GM18909 (cell line): ENCODE results near the gene BAIAP2L2.
"Not testable (repeated sequence)": the region's sequence is repeated elsewhere in the genome, so short reads cannot be mapped to it uniquely, and the experiment has no call there.

Source experiments
- ATAC-seq: cut with Tn5 transposase; IDR thresholded peaks from one replicate; pipeline ENCODE4 v1.9.1; 2021; ENCODE audit warnings: mild to moderate bottlenecking; ENCODE audit not compliant: unreplicated experiment, poor library complexity

BAIAP2L2 gene

DNA sequence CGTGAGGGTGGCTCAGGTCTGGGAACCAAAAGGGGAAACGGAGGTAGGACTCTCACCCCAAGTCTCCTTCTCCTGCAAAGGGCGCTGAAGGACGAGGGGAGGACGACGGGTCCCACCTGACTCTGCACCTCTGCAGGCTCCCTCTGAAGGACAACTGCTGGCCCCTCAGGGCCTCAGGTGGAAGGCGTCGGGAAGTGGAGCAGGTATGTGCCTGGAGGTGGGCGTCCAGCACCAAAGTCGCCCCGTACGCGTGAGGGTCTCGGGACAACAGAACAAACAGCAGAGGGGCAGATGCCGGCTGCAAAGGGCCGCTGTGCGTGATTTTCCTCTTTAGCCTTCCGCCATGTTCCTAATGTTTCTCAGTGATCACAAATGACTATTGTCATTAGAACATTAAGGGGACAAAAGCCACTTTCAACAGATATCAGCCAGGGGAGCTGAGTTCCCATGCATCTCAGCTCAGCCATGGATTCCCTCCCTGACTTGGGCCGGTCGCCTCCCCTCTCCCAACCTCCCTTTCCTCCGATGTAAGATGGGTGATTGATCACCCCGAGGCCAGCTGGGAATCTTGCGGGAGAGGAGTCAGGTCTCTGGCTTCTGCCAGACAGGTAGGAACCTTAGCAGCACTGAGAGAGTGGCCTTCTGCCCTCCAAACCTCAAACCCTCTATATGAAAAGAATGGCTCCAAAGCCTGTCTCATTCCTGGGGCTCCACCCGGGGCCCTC is 27.3 kb downstream of the BAIAP2L2 start:
- ATAC-seq = no peak

DNA sequence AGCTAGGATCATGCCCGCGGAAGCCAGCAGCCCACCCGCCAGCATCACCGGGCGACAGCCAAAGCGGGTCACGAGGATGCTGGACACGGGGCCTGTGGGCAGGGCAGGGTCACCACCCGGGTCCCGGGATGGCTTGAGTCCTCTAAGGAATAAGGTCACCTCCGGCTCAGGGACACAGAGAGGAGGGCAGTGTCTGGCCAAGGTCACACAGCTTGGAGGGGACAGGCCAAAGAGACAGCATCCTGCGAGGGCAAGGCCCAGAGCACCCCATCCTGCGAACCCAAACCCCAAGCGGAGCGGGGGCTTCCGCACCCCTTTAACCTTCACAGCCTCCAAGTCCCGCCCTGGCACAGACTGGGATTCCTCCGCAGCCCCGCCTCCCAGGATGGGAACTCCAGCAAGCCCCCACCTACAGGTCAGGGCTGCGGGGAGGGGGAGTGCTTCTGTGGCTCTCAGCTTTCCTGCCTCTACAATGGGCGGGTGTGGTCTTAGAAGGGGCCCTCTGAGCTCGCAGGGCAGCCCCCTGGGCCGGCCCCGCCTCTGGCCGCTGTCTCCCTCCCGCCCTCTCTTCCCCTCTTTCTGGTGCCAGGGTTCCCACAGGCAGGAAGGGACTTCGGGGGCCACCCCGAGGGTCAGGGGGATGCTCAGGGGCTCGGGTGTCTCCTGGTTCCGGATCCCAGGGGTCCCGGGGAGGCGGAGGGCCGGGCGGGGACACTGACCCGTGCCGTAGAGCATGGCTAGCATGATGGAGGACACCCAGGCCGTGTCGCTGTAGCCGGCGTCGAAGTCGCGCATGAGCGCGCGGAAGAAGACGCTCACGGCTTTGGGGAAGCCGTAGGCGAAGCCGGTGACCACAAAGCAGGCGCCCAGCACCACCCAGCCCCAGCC is 28.3 kb downstream of the BAIAP2L2 start:
- no peak for ATAC-seq

DNA sequence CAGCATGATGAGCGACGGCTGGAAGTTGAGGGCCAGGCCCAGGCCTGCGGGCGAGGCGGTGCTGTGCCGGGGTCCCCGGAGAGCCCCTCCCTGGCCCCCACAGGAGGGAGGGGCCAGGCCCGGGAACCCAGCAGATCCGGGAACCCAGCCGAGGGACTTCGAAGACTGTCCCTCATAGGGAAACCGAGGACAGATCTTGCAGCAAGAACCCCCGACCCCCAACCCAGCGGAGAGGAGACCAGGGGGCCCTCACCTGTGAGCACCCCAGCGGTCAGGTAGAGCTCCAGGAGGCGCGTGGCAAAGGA is 28.9 kb downstream of the BAIAP2L2 start:
- no peak for ATAC-seq

DNA sequence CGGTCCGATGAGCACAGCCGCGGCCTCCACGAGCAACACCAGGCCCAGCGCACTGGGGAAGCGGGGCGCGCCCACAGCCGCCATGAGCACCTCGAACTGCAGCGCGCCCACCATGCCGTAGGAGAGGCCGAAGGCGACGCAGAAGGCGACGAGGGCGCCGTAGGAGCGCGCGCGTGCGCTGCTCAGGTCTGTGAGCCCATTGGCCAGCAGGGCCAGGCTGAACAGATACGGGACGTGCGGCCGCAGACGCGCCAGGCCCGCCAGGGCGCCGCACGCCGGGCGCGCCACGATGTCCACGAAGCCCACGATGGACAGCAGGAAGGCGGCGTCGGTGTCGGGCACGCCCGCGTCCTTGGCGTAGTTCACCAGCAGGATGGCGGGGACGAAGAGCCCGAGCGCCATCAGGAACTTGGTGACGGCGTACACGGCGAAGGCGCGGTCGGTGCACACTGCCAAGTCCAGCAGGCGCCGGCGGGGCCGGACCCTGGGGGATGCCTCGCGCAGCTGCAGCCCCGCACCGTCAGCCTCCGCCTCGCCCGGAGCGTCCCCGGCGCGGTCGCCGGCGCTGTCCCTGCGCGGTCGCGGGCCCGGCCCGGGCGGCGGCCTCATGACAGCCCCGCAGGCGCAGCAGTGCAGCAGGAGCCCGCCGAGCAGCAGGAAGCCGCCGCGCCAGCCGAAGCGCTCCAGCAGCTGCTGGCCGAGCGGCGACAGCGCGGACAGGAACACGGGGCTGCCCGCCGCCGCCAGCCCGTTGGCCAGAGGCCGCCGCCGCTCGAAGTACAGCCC is 29.4 kb downstream of the BAIAP2L2 start:
- no peak for ATAC-seq

DNA sequence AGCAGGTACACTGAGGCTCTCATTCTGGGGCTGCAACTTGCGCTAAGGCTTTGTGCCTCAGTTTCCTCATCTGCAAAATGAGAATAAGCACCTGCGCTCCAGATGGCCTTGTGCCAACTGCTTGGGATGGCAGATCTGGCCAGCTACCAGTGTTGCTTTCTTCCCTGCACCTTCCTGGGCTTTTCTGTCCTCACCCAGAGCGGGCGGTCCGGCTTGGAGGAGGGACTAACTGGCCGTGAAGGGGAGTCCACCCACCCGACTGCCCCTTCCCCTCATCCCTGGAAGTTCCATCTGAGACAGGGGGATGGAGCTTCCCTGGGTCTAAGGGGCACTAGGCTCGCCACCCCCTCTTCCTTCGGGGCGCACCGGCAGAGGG is 30.0 kb downstream of the BAIAP2L2 start:
- ATAC-seq = no peak

DNA sequence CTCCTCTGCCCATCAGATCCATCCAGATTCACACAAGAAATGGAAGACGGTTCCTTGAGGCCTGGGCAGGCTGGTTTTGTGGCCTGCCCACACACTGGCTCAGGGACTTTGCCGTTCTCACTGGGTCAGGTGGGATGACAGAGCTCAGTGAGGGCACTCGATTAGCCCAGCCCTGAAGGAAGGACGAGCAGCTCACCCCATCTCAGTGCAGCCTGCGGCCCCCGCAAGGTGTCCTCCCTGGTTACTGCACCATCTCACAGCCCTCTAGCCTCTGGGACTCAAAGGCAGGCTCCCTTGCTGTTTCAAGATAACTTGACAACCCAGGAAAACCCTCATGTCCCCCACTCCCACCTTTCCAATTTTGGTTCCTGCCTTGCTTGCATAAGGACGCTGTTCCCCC is 30.7 kb downstream of the BAIAP2L2 start:
- no peak for ATAC-seq

DNA sequence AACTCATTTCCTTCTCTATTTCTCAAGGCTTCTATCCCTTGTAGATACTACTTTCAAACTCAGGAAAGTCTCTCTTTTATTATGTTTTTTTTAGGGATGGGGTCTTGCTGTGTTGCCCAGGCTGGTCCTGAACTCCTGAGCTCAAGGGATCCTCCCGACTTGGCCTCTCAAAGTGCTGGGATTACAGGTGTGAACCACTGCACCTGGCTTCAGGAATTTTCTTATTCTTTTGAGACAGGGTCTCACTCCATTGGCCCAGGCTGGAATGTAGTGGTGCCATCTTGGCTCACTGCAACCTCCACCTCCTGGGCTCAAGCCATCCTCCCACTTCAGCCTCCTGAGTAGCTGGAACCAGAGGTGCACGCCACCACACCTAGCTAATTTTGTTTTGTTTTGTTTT is 31.3 kb downstream of the BAIAP2L2 start:
- ATAC-seq = not testable (repeated sequence)

DNA sequence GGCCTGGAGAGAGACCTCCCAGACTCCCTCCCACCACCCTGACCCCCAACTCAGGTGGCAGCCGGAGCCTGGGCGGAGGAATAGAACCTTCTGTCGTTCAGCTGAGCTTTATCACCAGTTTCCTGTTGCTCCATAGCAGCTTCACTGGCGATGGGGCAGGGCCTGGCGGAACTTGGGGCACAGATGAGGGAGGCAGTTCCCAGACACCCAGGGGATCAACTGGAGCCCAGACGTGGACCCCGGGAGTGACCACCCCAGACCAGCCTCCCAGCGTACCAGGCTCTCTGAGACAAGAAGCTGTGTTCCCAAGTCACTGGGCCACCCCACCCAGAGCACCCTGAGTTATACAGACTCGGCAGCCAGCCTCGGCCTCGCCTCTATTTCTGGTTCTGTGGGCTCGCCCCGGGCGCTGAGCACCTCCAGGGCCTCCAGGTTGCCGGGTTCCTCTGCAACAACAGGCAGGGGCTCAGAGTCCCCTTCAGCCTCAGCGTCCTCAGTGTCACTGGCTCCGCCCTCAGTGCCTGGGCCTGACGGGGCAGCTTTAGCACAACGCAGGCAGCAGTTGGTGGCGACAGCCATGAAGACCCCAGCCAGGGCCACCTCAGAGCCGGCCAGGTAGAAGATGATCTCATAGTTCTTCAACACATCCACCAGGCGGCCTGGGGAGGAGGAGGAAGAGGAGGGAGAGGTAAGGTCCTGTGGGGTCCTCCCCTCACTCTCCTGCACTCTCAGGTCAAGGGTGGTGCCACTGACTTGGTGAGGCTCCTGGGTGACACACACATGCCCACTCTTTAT is 32.2 kb downstream of the BAIAP2L2 start:
- no peak for ATAC-seq

DNA sequence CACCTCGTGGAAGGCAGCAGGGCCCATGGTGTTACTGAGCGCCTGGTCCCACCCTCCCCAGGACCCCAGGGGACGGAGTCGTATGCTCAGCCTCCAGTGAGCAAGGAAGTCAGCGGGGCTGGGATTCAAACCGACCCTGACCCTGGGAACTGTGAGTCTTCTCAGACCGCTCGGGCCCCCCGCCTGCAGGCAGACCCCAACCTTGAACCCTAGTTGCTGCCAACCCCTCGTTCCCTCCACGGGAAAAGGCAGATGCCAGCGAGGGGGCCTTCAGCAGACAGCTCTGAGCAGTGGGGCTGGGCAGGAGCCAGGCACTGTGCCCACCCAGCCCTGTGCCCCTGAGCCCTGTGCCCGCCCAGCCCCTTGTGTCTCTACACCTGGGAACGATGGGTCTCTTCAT is 32.9 kb downstream of the BAIAP2L2 start:
- no peak for ATAC-seq

DNA sequence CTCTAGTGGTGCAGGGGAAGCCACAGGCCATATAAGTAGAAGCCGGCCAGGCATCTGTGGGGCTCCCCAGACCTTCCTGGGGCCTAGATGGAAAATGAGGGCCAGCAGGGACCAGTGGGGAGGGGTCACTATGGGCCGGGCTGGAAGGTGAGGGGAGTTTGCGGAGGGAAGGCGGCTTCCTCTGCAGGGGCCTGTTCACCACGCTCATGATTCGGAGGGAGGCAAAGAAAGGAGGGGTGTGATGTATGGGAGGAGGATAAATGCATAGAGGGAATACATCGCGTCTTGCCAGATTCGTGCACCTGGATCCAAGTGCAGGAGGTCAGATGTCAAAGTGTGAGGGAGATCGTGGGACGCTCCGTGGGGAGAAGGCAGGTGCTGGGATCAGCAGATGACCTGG is 33.4 kb downstream of the BAIAP2L2 start:
- ATAC-seq = no peak

DNA sequence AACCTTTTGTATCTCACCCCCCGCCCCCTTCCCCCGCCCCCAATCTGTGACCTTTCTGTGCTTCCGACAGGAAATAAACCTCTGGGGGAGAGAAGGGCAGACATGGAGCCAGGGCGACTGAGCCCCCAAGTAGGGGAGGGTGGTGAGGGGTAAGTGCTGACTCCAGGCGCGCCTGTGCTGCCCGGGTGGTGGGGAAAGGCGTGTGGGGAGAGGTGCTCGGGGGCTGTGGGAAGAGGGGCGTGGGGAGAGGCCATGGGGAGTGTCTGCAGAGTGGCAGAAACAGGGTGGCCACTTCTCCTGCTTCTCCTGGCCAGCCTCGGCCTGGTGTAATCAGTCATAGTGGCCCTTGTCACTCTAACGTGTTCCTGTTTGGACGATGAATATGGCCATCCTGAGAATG is 34.5 kb downstream of the BAIAP2L2 start:
- ATAC-seq = no peak

DNA sequence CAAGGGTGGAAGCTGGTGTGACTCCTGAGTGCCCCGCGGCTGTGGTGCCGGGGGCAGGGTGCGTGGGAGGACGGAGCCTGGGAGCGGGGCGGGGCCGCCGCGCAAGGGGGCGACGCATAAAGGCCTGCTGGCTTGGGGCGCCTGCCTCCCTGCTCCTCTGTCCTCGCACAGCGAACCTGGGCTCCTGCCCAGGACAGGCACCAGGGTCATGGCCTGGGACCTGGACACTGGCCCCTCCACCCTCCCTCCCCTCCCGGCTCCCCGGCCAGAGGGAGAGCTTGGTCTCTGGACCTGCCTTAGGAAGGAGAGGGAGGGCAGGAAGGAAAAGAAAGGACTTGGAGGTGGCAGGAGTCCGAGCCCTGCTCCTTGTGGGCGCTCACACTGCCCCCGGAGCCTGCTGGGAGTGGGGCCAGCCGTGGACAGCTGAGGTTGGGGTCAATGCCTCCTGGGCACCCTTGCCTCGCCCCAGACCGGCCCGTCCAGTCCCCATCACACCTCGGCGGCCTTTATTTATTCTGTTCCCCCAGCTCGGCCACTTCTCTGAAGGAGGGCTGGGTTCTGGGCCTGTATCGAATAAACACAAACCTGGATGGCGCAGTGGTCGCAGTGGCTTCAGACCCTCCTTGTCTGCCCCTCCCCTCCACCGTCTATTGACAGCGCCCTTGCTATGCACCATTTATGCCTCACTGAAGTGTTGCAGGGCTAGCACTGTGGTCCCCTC is 35.2 kb downstream of the BAIAP2L2 start:
- no peak for ATAC-seq

DNA sequence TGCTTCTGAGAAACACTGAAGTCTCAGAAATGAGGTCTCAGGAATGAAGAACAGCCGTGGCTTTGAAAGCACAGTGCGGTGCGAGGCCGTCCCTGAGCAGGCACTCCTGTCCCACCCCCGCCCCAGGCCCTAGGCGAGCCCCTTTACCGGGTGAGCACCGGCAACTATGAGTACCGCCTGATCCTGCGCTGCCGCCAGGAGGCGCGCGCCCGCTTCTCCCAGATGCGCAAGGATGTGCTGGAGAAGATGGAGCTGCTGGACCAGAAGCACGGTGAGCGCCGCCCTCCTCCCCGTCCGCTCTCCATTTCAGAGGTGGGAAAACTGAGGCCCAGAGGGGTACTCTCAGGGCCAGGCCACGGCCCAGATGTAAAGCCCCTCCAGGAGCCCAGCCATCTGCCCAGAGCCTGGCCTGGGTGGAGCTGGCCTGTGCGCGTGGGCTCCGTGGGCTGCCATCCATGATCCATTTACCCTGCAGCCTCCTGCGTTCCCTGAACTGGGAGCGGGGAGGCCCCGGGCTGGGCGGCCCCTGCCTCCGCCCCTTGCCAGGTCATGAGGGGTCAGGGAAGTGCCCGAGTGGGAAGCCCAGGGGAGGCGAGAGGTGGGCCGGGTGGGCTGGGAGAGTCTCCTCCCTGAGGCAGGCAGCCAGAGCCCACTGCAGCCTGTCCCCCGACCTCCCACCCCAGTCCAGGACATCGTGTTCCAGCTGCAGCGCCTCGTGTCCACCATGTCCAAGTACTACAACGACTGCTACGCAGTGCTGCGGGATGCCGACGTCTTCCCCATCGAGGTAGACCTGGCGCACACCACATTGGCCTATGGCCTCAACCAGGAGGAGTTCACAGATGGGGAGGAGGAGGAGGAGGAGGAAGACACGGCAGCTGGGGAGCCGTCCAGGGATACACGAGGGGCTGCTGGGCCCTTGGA is 36.0 kb downstream of the BAIAP2L2 start:
- ATAC-seq = no peak

DNA sequence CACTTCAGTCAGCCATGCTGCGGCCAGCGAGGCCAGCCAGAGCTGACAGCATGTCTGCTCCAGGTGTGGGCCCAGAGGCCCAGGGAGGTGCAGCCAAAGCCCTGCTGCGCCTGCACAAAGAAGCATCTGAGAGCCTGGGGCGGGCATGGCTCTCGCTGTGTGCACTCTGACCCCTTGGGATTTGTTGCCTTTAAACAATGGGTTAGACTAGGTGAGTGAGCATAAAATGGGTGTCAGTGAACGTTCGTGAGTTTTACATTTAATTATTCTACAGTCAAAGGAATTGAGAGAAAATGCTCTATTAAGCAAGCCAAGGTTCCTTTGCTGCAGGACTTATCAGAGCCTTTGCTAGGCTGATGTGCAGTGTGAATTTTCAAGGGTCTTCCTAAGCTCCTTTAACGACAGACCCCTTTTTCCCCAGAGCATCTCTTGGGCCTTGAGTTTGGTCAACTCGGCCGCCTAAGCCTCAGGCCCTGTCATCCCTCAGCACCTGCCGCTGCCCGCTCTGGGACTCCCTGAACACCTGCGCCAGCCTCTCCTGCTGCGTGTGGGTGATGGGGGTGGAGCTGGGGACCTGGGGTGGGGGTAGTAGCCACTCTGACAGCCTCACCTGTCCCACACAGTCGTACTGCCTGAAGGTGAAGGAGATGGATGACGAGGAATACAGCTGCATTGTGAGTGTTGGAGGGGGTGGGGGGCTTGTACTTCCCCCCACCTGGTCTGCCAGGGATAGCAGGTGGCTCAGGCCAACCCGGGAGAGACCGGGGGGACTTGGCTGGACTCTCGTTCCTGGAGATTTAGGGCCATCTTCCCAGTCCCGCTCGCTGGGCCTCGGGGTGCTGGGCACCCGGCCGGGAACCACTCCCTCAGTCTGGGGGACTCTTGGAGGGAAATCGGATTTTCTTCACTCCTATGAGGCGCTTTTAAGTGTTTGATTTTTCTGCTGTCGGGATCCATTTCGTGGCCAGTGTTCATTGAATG is 37.0 kb downstream of the BAIAP2L2 start:
- no peak for ATAC-seq

DNA sequence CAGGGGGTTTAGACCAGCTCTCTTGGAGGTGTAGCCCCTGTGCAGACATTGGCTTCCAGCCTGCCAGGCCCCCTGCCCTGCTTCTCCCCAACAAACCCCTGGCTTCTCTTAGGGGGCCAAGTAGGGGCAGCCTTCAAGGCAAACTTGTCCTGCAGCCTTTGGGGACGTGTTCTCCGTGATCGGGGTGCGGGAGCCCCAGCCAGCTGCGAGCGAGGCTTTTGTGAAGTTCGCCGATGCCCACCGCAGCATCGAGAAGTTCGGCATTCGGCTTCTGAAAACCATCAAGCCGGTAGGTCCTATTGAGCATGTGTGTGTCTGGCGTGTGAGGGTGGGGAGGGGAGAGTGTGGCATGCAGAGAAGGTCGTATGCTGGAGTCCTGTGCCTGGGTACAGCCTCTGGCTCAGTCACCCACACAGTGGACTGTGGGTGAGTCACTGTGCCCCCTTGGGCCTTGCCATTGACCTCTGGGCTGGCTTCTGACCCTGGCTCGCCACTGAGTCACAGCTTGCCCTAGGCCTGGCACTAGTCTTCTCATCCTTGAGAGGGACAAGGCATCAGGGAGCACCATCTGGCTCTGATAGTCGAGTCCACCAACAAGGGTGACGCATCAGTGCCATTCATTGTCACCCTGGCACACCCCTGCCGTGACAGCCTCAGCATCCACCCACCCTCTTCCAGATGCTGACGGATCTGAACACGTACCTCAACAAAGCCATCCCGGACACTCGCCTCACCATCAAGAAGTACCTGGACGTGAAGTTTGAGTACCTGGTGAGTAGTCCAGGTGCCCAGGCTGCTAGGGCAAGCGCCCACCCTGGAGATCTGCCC is 37.9 kb downstream of the BAIAP2L2 start:
- no peak for ATAC-seq

DNA sequence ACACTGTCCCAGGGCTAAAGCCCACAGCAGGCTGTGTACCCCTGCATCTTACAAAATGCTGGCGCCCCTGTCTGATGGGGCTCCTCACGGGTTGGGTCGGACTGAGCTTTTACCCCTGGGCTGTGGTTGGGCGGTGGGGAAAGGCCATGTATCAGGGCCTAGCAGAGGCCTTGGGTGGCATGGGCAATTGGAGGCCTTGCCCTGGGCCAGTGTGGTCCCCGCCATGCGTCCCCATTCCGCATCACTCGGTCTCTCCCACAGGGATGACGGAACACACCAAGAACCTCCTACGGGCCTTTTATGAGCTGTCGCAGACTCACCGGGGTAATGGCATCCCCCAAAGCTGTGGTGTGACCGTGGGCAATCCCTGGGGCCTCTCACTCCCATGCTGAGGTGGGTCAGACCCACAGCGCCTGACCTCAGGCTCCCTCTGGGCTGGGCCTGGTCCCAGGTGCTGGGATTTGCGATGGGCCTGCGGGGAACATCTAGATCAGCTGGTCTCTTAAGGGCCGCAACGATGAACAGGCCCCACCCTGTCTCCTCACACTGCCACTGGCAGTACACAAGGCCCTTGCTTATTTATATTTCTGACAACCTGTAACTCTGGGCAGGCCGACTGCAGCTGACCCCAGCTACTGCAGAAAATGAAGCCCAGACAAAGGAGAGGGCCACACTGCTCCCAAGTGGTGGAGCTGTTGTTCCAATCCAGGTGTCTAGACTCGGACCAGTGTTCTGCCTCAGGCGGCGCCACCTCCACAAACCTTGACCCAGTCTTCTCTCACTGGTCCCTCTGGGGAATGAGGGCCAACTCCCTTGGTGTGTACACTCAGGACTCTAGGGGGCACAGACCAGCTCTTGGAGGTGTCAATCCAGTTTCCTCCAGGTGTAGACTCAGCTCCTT is 38.8 kb downstream of the BAIAP2L2 start:
- ATAC-seq = no peak
